ENCODE measurements around the gene ELK3. TPM values are rescaled to one million over a fixed set of nuclear protein-coding genes. Genes with fewer than 3 reads are reported as not detected.

The ELK3 gene
- total RNA-seq, 1 experiment from 2014 or later, result 34.1 TPM

- intact Hi-C loops (cut with micrococcal nuclease; ENCODE audit: unreplicated experiment), result no loop called here
- H3K27ac Mint-ChIP-seq (ENCODE audit: unreplicated experiment), result no peak overlapping the region
Measured at GRCh38 chr12:96239711-96240635, 45.8 kb downstream of the ELK3 start.

GRCh38 chr12:96240656-96241055 lies 46.5 kb downstream of the ELK3 start:
- DNase-seq, result no peak
- no TSS peak for BruUV-seq (replicated peaks)
- no peaks in the 10 kb centered on the region for H3K9me3 Mint-ChIP-seq (ENCODE audit: low read depth, unreplicated experiment)
- no peak for TF ChIP-seq CTCF (IDR thresholded peaks at IDR 0.05; ENCODE audit: unreplicated experiment)
- CTCF ChIA-PET, result no interaction called here
- H3K27ac Mint-ChIP-seq (ENCODE audit: unreplicated experiment), result no peak overlapping the region
- no peak overlapping the region for H3K4me3 Mint-ChIP-seq (ENCODE audit: low read depth, unreplicated experiment)
- intact Hi-C loops (cut with micrococcal nuclease; ENCODE audit: unreplicated experiment), result no loop called here
- no peaks in the 10 kb centered on the region for H3K36me3 Mint-ChIP-seq (ENCODE audit: insufficient read depth, unreplicated experiment)
- no peaks in the 10 kb centered on the region for H3K27me3 Mint-ChIP-seq (ENCODE audit: unreplicated experiment)
- peaks cover 9% of the 10 kb centered on the region for H3K4me1 Mint-ChIP-seq (ENCODE audit: low read depth, unreplicated experiment)

More at GRCh38 chr12:96239711-96240635, 45.8 kb downstream of the ELK3 start:
- Mint-ChIP-seq H3K9me3 (ENCODE audit: low read depth, unreplicated experiment) (no peaks in the 10 kb centered on the region), H3K27me3 (ENCODE audit: unreplicated experiment) (no peaks in the 10 kb centered on the region), H3K36me3 (ENCODE audit: insufficient read depth, unreplicated experiment) (no peaks in the 10 kb centered on the region), H3K4me3 (ENCODE audit: low read depth, unreplicated experiment) (no peak overlapping the region), H3K4me1 (ENCODE audit: low read depth, unreplicated experiment) (peaks cover 9% of the 10 kb centered on the region)
- CTCF ChIA-PET, result no interaction called here
- TF ChIP-seq CTCF (IDR thresholded peaks at IDR 0.05; ENCODE audit: unreplicated experiment), result no peak
- BruUV-seq (replicated peaks), result no TSS peak
- no peak for DNase-seq

- DNase-seq, result no peak
- Mint-ChIP-seq H3K27me3 (ENCODE audit: unreplicated experiment) (no peaks in the 10 kb centered on the region), H3K36me3 (ENCODE audit: insufficient read depth, unreplicated experiment) (no peaks in the 10 kb centered on the region), H3K9me3 (ENCODE audit: low read depth, unreplicated experiment) (no peaks in the 10 kb centered on the region), H3K4me3 (ENCODE audit: low read depth, unreplicated experiment) (no peak overlapping the region), H3K4me1 (ENCODE audit: low read depth, unreplicated experiment) (peaks cover 9% of the 10 kb centered on the region), H3K27ac (ENCODE audit: unreplicated experiment) (no peak overlapping the region)
- BruUV-seq (replicated peaks), result no TSS peak
- CTCF ChIA-PET, result no interaction called here
- intact Hi-C loops (cut with micrococcal nuclease; ENCODE audit: unreplicated experiment), result no loop called here
- no peak for TF ChIP-seq CTCF (IDR thresholded peaks at IDR 0.05; ENCODE audit: unreplicated experiment)
Measured at GRCh38 chr12:96241431-96241830, 47.3 kb downstream of the ELK3 start.

- H3K4me1 Mint-ChIP-seq (ENCODE audit: low read depth, unreplicated experiment), result peaks cover 9% of the 10 kb centered on the region
- intact Hi-C loops (cut with micrococcal nuclease; ENCODE audit: unreplicated experiment), result no loop called here
Measured at GRCh38 chr12:96241846-96242256, 47.7 kb downstream of the ELK3 start.

More at GRCh38 chr12:96241846-96242256, 47.7 kb downstream of the ELK3 start:
- no TSS peak for BruUV-seq (replicated peaks)
- DNase-seq, result no peak
- H3K36me3 Mint-ChIP-seq (ENCODE audit: insufficient read depth, unreplicated experiment), result peaks cover 1% of the 10 kb centered on the region
- H3K27ac Mint-ChIP-seq (ENCODE audit: unreplicated experiment), result no peak overlapping the region
- no peaks in the 10 kb centered on the region for H3K27me3 Mint-ChIP-seq (ENCODE audit: unreplicated experiment)
- CTCF ChIA-PET, result no interaction called here
- H3K9me3 Mint-ChIP-seq (ENCODE audit: low read depth, unreplicated experiment), result no peaks in the 10 kb centered on the region
- H3K4me3 Mint-ChIP-seq (ENCODE audit: low read depth, unreplicated experiment), result no peak overlapping the region
- no peak for TF ChIP-seq CTCF (IDR thresholded peaks at IDR 0.05; ENCODE audit: unreplicated experiment)

Data from Calu3 (cell line).